ACHN (cell line): Measurements from ENCODE around the gene C6orf89.

Experiments used
- DNase-seq: peaks from one replicate; pipeline ENCODE4 v3.0.0-alpha.2; 2015
- in situ Hi-C: cut with HindIII; loops from 2 replicates; pipeline ENCODE4 v1.10.0; 2017; ENCODE audit warnings: low sequenced_read_pairs, low pct_ligation_motif_present, low pct_unique_long_range_greater_than_20kb

Gene C6orf89

GRCh38 chr6:36912586-36912985, 26.8 kb downstream of the C6orf89 start:
- in situ Hi-C loops: no loop called here

DNA sequence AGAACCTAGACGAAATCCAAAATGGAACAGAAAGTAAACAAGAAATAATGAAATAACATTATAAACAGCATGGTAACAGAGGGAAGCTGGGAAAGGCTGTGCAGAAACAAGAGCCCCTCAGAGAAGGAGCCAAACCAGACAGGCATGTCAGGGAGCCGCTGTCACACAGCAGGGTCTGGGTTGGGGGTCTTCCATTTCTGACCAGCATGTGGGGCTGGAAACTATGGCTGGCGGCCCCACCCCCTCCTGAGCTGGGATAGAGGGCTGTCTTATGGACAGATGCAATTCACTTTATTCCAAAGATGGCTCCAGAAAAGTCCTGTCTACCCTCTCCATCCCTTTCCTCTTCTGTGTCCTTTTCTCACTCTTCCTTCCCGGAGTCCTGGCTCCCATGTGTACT, 27.3 kb downstream of the C6orf89 start:
- DNase-seq: no peak
- in situ Hi-C loops: no loop called here

More at GRCh38 chr6:36912586-36912985, 26.8 kb downstream of the C6orf89 start:
- DNase-seq: peak; percentile 17

DNA sequence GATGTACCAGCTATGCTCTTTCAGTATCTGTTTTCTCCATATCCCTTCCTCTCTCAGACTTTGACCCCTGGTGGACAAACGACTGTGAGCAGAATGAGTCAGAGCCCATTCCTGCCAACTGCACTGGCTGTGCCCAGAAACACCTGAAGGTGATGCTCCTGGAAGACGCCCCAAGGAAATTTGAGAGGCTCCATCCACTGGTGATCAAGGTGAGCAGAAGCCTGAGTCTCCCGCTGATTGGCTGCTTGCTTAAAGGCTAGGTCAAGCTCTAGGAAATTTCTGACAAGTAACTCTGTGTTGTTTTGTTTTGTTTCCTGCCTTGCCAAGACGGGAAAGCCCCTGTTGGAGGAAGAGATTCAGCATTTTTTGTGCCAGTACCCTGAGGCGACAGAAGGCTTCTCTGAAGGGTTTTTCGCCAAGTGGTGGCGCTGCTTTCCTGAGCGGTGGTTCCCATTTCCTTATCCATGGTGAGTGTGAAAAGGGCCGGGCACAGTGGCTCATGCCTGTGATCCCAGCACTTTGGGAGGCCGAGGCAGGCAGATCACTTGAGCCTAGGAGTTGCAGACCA, 28.6 kb downstream of the C6orf89 start:
- in situ Hi-C loops: no loop called here
- DNase-seq: peak; percentile 80

DNA sequence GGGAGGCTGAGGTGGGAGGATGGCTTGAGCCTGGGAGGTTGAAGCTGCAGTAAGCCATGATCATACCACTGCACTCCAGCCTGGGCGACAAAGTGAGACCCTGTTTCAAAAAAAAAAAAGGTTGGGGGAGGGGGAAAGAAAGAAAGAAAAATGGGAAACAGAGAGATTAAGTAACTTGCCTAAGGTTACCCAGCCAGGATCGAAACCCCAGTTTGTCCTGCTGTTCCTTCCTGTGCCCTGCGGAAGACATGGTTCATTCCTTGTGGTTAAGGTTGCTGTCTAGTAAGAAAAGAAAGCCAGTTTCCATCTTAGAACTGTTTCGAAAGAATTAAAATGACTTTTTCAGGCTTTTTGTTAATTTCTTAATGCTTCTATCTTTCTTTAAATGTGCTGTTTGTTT, 29.8 kb downstream of the C6orf89 start:
- in situ Hi-C loops: no loop called here
- no peak for DNase-seq

- DNase-seq: no peak
- in situ Hi-C loops: no loop called here
Measured at GRCh38 chr6:36916126-36916525, 30.4 kb downstream of the C6orf89 start.

GRCh38 chr6:36917541-36918193, 31.9 kb downstream of the C6orf89 start:
- no peak for DNase-seq
- in situ Hi-C loops: no loop called here

DNA sequence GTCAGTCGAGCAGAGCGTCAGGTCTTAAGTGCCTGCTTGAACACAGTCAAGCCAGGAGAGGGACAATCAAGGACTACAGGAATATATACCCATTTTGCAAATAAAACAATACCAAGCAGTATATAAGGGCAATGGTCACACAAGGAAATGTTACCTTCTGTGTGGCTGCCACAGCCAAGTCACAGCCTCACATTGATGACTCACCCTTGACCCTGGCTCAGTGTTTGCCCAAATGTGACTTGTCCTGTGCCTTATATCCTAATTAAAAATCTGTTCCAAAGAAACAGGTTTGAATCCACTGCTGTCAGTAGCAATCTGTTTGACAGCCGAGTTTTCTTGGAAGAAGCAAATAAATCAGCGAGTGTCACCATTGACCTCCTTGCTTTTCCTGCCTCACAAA, 34.3 kb downstream of the C6orf89 start:
- in situ Hi-C loops: no loop called here
- no peak for DNase-seq

DNA sequence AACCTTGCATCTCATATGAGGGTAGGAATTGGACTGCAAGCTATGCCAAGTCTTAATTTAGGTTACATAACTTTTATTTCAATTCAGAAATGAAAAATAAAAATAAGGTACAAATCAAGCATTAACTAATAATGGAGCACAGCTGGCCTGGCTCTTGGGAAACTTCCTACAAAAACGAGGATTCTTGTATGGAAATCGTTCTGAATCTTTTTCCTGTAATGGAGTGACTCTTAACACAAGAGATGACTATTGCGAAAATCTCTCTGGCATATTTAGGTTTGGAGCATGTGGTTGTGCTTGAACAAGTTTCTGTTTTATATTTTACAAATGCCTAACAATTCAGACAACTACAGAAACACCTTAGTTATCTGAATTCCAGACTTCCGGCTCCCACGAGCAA, 34.8 kb downstream of the C6orf89 start:
- no peak for DNase-seq
- in situ Hi-C loops: no loop called here

GRCh38 chr6:36924131-36924530, 38.4 kb downstream of the C6orf89 start:
- DNase-seq: no peak
- in situ Hi-C loops: no loop called here

- in situ Hi-C loops: no loop called here
Measured at GRCh38 chr6:36924778-36925374, 39.1 kb downstream of the C6orf89 start.

DNA sequence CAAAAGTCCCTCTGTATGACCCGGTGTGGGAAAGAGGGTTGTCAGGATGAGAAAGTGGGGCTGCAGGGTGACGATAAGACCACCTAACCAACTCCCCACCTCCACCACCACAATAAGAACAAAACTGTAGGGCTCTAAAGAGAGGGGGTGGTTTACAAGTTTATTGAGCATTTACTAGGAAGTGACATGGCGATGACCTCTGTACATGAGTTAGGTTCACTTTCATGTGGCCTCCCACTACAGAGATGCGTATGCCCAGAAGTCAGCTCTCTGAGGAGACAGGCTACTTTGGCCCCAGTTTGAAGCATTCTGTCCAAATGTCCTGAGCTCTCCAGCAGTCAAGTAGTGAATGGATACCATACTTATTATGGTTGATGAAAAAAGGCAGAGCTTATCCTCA, 40.1 kb downstream of the C6orf89 start:
- in situ Hi-C loops: no loop called here

More at GRCh38 chr6:36924778-36925374, 39.1 kb downstream of the C6orf89 start:
- no peak for DNase-seq

DNA sequence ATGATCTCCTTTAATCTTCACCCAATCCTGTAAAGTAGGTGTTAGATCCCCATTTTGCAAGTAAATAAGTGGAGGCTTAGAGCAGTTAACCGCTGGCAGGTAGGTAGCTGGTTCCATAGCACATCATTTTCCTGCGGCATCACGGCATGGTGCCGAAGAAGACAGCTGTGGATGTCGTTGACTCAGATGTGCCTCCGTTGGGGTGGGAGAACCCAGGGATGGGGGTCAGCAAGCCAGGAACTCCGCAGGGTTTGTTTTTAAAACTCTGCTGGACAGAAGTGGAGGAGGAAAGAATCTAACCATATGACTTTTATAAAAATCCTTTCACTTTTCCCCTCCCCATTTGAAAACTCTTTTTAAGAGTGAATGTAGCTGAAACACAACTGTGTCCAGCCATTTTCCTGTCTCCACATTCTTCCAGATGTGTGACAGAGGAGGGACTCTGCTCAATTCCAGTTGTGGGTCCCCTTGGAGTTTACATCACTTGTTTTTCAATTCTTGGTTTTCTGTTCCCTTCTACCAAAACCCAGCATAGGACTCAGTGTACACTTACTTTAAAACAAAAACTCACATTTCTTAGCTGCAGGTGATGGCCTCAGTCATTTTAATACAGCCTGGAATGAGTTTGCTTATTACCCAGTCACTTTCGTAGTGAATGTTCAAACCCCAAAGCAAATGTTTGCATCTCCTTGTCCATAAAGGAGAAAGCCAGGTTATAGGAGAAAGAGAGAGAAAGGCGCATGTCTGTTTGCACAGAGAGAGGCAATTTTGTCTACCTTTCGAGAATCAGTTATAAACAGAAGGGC, 41.2 kb downstream of the C6orf89 start:
- in situ Hi-C loops: no loop called here
- no peak for DNase-seq

More for the DNA sequence above, 40.1 kb downstream of the C6orf89 start:
- DNase-seq: no peak

DNA sequence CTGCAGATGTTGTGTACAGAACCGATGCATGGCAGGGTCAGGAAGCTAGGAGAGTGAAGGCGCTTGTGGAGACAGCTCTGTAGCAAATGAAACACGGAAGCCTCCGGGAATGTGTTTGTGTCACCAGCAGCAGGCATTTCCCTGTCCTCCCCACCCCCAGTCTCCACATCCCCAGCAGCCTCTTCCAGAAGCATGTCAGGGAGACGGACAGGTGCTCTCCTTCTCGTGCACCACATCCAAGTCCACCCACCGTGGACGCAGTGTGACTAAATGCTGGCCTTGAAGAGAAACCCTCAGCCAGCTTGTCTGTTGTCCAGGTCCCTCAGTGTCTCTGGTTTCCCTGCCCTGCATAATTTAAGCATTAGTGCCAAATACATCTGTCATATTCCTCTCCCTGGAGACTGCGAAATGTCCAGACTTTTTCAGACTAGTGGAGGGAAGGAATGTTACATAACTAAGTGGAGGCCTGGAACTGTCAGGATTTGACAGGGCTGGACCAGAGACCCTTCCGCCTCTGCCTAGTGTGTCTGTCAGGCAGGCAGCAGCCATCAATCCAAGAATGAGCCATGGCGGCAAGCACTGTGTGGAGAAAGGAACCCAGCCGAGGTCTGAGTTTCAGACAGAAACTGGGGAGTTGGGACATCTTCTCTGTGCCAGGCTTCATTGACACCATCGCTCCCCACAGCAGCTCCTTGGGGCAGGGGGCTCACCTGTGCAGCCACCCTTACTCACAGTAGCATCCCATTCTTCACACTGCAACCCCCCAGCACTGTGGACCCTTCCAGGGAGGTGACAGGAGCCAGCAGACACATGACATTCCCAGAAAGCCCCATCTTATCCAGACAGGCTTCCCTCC, 42.2 kb downstream of the C6orf89 start:
- in situ Hi-C loops: no loop called here
- DNase-seq: no peak

- in situ Hi-C loops: no loop called here
- no peak for DNase-seq
Measured at GRCh38 chr6:36928547-36928918, 42.8 kb downstream of the C6orf89 start.

DNA sequence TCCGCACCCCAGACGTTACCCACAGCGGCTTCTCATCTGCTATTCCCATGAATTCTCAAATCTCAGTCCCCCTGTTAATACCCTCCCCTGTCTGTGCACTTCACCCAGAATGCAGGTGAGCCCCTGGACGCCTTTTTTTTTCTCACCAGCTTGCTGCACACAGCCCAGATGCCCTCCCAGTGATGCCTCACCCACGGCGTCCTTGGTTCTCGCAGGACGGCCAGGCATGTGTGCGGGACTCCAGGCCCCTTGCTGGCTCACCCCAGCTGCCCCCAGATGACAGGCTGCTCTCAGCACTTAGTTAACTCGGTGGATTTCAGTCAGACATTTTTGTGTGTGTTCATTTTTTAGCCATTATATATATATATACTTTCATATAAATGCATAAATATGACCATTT, 43.4 kb downstream of the C6orf89 start:
- DNase-seq: no peak
- in situ Hi-C loops: no loop called here

DNA sequence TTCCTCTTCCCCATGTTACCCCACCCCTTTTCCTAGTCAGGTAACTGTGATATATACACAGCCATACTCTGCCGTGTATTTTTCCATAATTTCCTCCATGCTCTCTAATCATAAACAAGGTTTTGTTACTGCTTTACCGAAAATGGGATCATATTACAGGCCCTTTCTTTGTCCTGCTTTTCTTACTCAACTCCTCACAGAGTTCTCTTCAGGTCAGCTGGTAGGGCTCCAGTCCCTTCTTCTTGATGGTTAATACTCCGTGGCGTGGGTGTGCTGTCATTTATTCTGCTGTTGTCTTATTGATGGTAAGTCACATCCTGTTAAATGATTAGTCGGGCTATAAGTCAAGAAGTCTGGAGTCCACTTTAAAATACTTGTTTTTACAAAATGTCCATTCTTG, 43.9 kb downstream of the C6orf89 start:
- in situ Hi-C loops: no loop called here
- DNase-seq: no peak

GRCh38 chr6:36930483-36930882, 44.7 kb downstream of the C6orf89 start:
- DNase-seq: no peak
- in situ Hi-C loops: no loop called here

- in situ Hi-C loops: no loop called here
Measured at GRCh38 chr6:36933102-36933501, 47.4 kb downstream of the C6orf89 start.

DNA sequence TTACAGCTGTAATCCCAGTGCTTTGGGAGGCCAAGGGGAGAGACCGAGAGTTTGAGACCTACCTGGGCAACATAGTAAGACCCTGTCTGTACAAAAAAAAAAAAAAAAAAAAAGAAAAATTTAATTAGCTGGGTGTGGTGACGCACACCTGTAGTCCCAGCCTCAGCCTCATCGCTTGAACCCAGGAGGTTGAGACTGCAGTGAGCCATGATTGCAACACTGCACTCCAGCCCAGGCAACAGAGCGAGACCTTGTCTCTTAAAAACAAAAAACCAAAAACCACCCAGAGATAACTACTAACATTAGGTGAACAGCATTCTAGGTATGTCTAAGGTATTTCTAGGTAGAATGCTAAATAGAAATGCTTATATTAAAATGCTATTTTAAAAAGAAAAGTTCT, 47.8 kb downstream of the C6orf89 start:
- no peak for DNase-seq
- in situ Hi-C loops: no loop called here

More at GRCh38 chr6:36933102-36933501, 47.4 kb downstream of the C6orf89 start:
- DNase-seq: no peak
